Neural cell (in vitro differentiated cells): ENCODE results near the gene DAGLB. TPM values are rescaled to one million over a fixed set of nuclear protein-coding genes. Genes with fewer than 3 reads are reported as not detected.
"Not testable (repeated sequence)": the region's sequence is repeated elsewhere in the genome, so short reads cannot be mapped to it uniquely, and the experiment has no call there.

Source experiments
- H2AFZ ChIP-seq: fragments of 200-600, 300-800 bp; sonication (generic), shearing (Covaris generic); 2 replicates; pipeline ENCODE4 v1.6.0; 2014; ENCODE audit warnings: low read depth, mild to moderate bottlenecking, antibody characterized with exemption, low read length, moderate library complexity
- H3F3A ChIP-seq: fragments of 200-600 bp; shearing (Covaris generic); 2 replicates; pipeline ENCODE4 v1.6.1; 2016; ENCODE audit warnings: mild to moderate bottlenecking, moderate library complexity, mixed read lengths, antibody characterized with exemption, low read length; ENCODE audit not compliant: insufficient read depth, poor library complexity, severe bottlenecking
- H3K27ac ChIP-seq: fragments of 200-600, 300-800 bp; sonication (generic), shearing (Covaris generic); 2 replicates; pipeline ENCODE4 v1.5.1; 2014; ENCODE audit warnings: mild to moderate bottlenecking, low read length, moderate library complexity
- H3K27me3 ChIP-seq: fragments of 300-800, 200-600 bp; sonication (generic), shearing (Covaris generic); 2 replicates; pipeline ENCODE4 v1.6.0; 2014; ENCODE audit warnings: mild to moderate bottlenecking, low read depth, low read length, moderate library complexity; ENCODE audit not compliant: insufficient read depth
- H3K36me3 ChIP-seq: fragments of 300-800, 200-600 bp; sonication (generic), shearing (Covaris generic); 2 replicates; pipeline ENCODE4 v1.5.1; 2014; ENCODE audit warnings: mild to moderate bottlenecking, antibody characterized with exemption, low read length, moderate library complexity; ENCODE audit not compliant: insufficient read depth
- H3K4me2 ChIP-seq: fragments of 300-800, 200-600 bp; sonication (generic), shearing (Covaris generic); 2 replicates; pipeline ENCODE4 v1.6.0; 2014; ENCODE audit warnings: mild to moderate bottlenecking, low read length
- H3K4me3 ChIP-seq: fragments of 300-800, 200-600 bp; sonication (generic), shearing (Covaris generic); 2 replicates; pipeline ENCODE4 v1.5.1; 2014; ENCODE audit warnings: mild to moderate bottlenecking, low read length, moderate library complexity
- H3K79me2 ChIP-seq: fragments of 200-600 bp; shearing (Covaris generic); replicated peaks from 2 replicates; pipeline ENCODE4 v1.6.0; 2014; ENCODE audit warnings: mild to moderate bottlenecking, low read length, moderate library complexity; ENCODE audit not compliant: insufficient read depth
- H3K9ac ChIP-seq: fragments of 300-800, 200-600 bp; sonication (generic), shearing (Covaris generic); 2 replicates; pipeline ENCODE4 v1.6.1; 2016; ENCODE audit warnings: mild to moderate bottlenecking, low read length, mixed read lengths
- H3K9me2 ChIP-seq: fragments of 200-600 bp; shearing (Covaris generic); 2 replicates; pipeline ENCODE4 v1.6.1; 2016; ENCODE audit warnings: mild to moderate bottlenecking, low read length, mixed read lengths; ENCODE audit not compliant: insufficient read depth
- H3K9me3 ChIP-seq: fragments of 200-600, 300-800 bp; sonication (generic), shearing (Covaris generic); 2 replicates; pipeline ENCODE4 v1.6.1; 2016; ENCODE audit warnings: mild to moderate bottlenecking, mixed run types, low read length, moderate library complexity, mixed read lengths
- H4K20me1 ChIP-seq: fragments of 200-600 bp; shearing (Covaris generic); 2 replicates; pipeline ENCODE4 v1.6.1; 2016; ENCODE audit warnings: mild to moderate bottlenecking, mixed run types; ENCODE audit not compliant: insufficient read depth
- CTCF ChIP-seq: fragments of 450-650 bp; IDR thresholded peaks from 2 replicates; pipeline ENCODE4 v1.5.1; 2014; ENCODE audit warnings: antibody characterized with exemption, mild to moderate bottlenecking, moderate library complexity; ENCODE audit not compliant: poor library complexity, severe bottlenecking
- EP300 ChIP-seq: fragments of 450-650 bp; conservative IDR thresholded peaks from 2 replicates; pipeline ENCODE4 v1.6.1; 2014; ENCODE audit warnings: antibody characterized with exemption, mild to moderate bottlenecking, moderate library complexity; ENCODE audit not compliant: poor library complexity, severe bottlenecking
- MXI1 ChIP-seq: fragments of 450-650 bp; conservative IDR thresholded peaks from 2 replicates; pipeline ENCODE4 v1.6.1; 2014; ENCODE audit warnings: antibody characterized with exemption, mild to moderate bottlenecking; ENCODE audit not compliant: poor library complexity, severe bottlenecking
- POLR2AphosphoS5 ChIP-seq: IDR thresholded peaks from 2 replicates; pipeline ENCODE4 v1.6.1; 2012
- REST ChIP-seq: IDR thresholded peaks from 2 replicates; pipeline ENCODE4 v1.6.1; 2012; ENCODE audit warnings: borderline replicate concordance
- TAF1 ChIP-seq: IDR thresholded peaks from 2 replicates; pipeline ENCODE4 v1.6.1; 2012; ENCODE audit warnings: low read depth
- polyA plus RNA-seq: library from polyadenylated mRNA; depleted of rRNA; stranded (reverse); fragments of >200 nt; gene quantifications from 2 replicates; pipeline ENCODE4 v1.2.3, GENCODE V29; 2014

Gene DAGLB
- polyA plus RNA-seq, 1 donor from 2014 or later: 32.3 TPM

- no peak overlapping the region for H3K4me3 ChIP-seq
- H3K79me2 ChIP-seq: peaks cover 19% of the 10 kb centered on the region
- no peak overlapping the region for H3K4me2 ChIP-seq
- H3K9me2 ChIP-seq: no peaks in the 10 kb centered on the region
- H3K27ac ChIP-seq: no peak overlapping the region
- H3F3A ChIP-seq: no peaks in the 10 kb centered on the region
- peaks cover 7% of the 10 kb centered on the region for H3K36me3 ChIP-seq
- no peaks in the 10 kb centered on the region for H3K9me3 ChIP-seq
- TF ChIP-seq POLR2AphosphoS5: no peak
- TF ChIP-seq TAF1: no peak
- TF ChIP-seq REST: no peak
- no peak for TF ChIP-seq EP300
- H3K27me3 ChIP-seq: no peaks in the 10 kb centered on the region
- no peak overlapping the region for H2AFZ ChIP-seq
- H4K20me1 ChIP-seq: no peaks in the 10 kb centered on the region
- H3K9ac ChIP-seq: no peak overlapping the region
Observed at GRCh38 chr7:6401536-6401935, 46.2 kb downstream of the DAGLB start.

GRCh38 chr7:6400243-6401105 is 47.3 kb downstream of the DAGLB start:
- H3K9me2 ChIP-seq, H3K9ac ChIP-seq, H3K27ac ChIP-seq, H3K9me3 ChIP-seq, H3K36me3 ChIP-seq, H3K27me3 ChIP-seq, H3F3A ChIP-seq, H4K20me1 ChIP-seq, H3K4me2 ChIP-seq, H2AFZ ChIP-seq, H3K4me3 ChIP-seq: not testable (repeated sequence)
- peaks cover 30% of the 10 kb centered on the region for H3K79me2 ChIP-seq

- peaks cover 35% of the 10 kb centered on the region for H3K79me2 ChIP-seq
- no peak overlapping the region for H2AFZ ChIP-seq
- no peak for TF ChIP-seq MXI1
- no peak for TF ChIP-seq CTCF
- no peak for TF ChIP-seq REST
- no peaks in the 10 kb centered on the region for H3K27me3 ChIP-seq
- no peaks in the 10 kb centered on the region for H4K20me1 ChIP-seq
- H3K4me2 ChIP-seq: no peak overlapping the region
- H3K36me3 ChIP-seq: peaks cover 7% of the 10 kb centered on the region
- H3K27ac ChIP-seq: no peak overlapping the region
- no peaks in the 10 kb centered on the region for H3F3A ChIP-seq
- no peak overlapping the region for H3K4me3 ChIP-seq
- H3K9me3 ChIP-seq: no peaks in the 10 kb centered on the region
- no peak overlapping the region for H3K9ac ChIP-seq
- no peaks in the 10 kb centered on the region for H3K9me2 ChIP-seq
Observed at GRCh38 chr7:6399351-6399750, 48.4 kb downstream of the DAGLB start.
